OCI-LY1 (cell line): ENCODE measurements around the gene SH2B2.

Source experiments
- H2AFZ ChIP-seq: fragments of 200-600 bp; sonication (generic), shearing (Covaris generic); 2 replicates; pipeline ENCODE4 v1.6.0; 2014; ENCODE audit warnings: antibody characterized with exemption, mild to moderate bottlenecking, low read length
- H3F3A ChIP-seq: fragments of 200-600 bp; sonication (generic), shearing (Covaris generic); 2 replicates; pipeline ENCODE4 v1.6.0; 2014; ENCODE audit warnings: mild to moderate bottlenecking, antibody characterized with exemption, low read length, moderate library complexity; ENCODE audit not compliant: insufficient read depth
- H3K27ac ChIP-seq: fragments of 200-600 bp; sonication (generic); 2 replicates; pipeline ENCODE4 v1.5.1; 2014; ENCODE audit warnings: low read length, mixed run types, mild to moderate bottlenecking, low read depth; ENCODE audit not compliant: poor library complexity, severe bottlenecking
- H3K27me3 ChIP-seq: fragments of 200-600 bp; sonication (generic); 2 replicates; pipeline ENCODE4 v1.6.0; 2014; ENCODE audit warnings: antibody characterized with exemption, mild to moderate bottlenecking, low read length, moderate library complexity; ENCODE audit not compliant: insufficient read depth
- H3K36me3 ChIP-seq: fragments of 200-600 bp; sonication (generic); 2 replicates; pipeline ENCODE4 v1.6.1; 2014; ENCODE audit warnings: mild to moderate bottlenecking, antibody characterized with exemption, low read length, moderate library complexity, mixed read lengths; ENCODE audit not compliant: insufficient read depth
- H3K4me1 ChIP-seq: fragments of 200-600 bp; sonication (generic); 2 replicates; pipeline ENCODE4 v1.5.1; 2014; ENCODE audit warnings: mild to moderate bottlenecking, low read length, moderate library complexity; ENCODE audit not compliant: insufficient read depth, severe bottlenecking
- H3K4me2 ChIP-seq: fragments of 200-600 bp; sonication (generic), shearing (Covaris generic); 2 replicates; pipeline ENCODE4 v1.6.1; 2014; ENCODE audit warnings: low read length
- H3K4me3 ChIP-seq: fragments of 200-600 bp; sonication (generic); 2 replicates; pipeline ENCODE4 v1.5.1; 2014; ENCODE audit warnings: low read length, low read depth, mild to moderate bottlenecking, mixed read lengths; ENCODE audit not compliant: poor library complexity, severe bottlenecking
- H3K79me2 ChIP-seq: fragments of 200-600 bp; shearing (Covaris generic); 2 replicates; pipeline ENCODE4 v1.6.1; 2016; ENCODE audit warnings: mixed run types, low read length, mixed read lengths; ENCODE audit not compliant: insufficient read depth
- H3K9ac ChIP-seq: fragments of 200-600 bp; sonication (generic), shearing (Covaris generic); 2 replicates; pipeline ENCODE4 v1.6.1; 2014; ENCODE audit warnings: mild to moderate bottlenecking, low read length, mixed read lengths
- H3K9me2 ChIP-seq: fragments of 200-600 bp; sonication (generic), shearing (Covaris generic); 2 replicates; pipeline ENCODE4 v1.6.1; 2014; ENCODE audit warnings: low read depth, mild to moderate bottlenecking, low read length, mixed read lengths
- H3K9me3 ChIP-seq: fragments of 200-600 bp; shearing (Covaris generic); 2 replicates; pipeline ENCODE4 v1.6.1; 2014; ENCODE audit warnings: low read length, mixed read lengths
- H4K20me1 ChIP-seq: fragments of 200-600 bp; sonication (generic), shearing (Covaris generic); 2 replicates; pipeline ENCODE4 v1.6.0; 2016; ENCODE audit warnings: mild to moderate bottlenecking, low read length; ENCODE audit not compliant: insufficient read depth
- EZH2 ChIP-seq: fragments of 200-600 bp; sonication (generic), shearing (Covaris generic); IDR thresholded peaks from 2 replicates; pipeline ENCODE4 v1.8.0; 2017; ENCODE audit warnings: borderline replicate concordance, mixed run types, mild to moderate bottlenecking, antibody characterized with exemption, low read length, moderate library complexity, mixed read lengths
- TF ChIP-seq, protein P1 (sequence below): fragments of 200-600 bp; sonication (generic), shearing (Covaris generic); IDR thresholded peaks from 2 replicates; pipeline ENCODE4 v1.5.1; 2017; ENCODE audit warnings: mild to moderate bottlenecking, antibody characterized with exemption, low read length, moderate library complexity, mixed read lengths

The SH2B2 gene

DNA sequence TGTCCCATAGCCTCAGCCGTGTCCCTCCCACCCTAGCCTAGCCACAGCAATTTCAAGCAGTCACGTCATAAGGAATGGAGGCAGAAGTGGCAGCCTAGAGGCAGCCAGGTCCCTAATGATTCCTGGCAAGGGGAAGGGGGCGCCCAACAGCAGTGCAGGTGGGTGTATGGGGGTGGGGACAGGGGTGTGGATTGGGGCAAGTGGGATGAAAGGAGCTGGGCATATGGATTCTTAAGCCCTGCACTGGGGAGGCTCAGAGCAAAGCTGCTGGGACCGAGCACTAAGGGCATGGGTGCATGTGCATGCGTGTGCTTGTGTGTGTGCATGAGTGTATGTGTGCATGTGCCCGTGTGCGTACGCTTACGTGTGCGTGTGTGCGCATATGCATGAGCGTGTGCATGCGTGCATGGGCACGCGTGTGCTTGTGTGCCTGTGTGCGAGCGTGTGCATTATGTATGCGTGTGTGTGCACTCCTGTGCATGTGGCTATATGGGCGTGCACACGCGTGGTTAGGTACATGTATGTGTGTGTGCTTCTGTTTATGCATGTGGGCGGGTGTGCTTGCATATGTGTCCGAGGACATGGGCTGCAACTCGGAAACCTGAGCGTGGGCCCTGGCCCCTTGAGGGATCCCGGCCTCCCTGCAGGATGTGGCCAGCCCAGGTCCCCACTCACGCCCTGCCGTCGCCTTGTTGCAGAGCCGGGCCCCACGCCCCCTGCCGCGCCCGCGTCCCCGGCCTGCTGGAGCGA, 34.1 kb downstream of the SH2B2 start:
- Histone ChIP-seq H4K20me1 (no peaks in the 10 kb centered on the region), H3K36me3 (peaks cover 88% of the 10 kb centered on the region), H3K4me2 (peak overlapping the region; percentile 12; the same call in 1 of the 2 replicates), H3K9me3 (no peaks in the 10 kb centered on the region), H3K27me3 (no peaks in the 10 kb centered on the region), H3K9ac (peak overlapping the region; percentile 5; the same call in 1 of the 2 replicates), H3K27ac (peak overlapping the region; percentile 89), H3K9me2 (no peaks in the 10 kb centered on the region), H3K79me2 (no peaks in the 10 kb centered on the region), H3K4me3 (peak overlapping the region; percentile 1), H3F3A (no peaks in the 10 kb centered on the region), H2AFZ (no peak overlapping the region), H3K4me1 (peaks cover 87% of the 10 kb centered on the region)
- TF ChIP-seq, protein P1, sequence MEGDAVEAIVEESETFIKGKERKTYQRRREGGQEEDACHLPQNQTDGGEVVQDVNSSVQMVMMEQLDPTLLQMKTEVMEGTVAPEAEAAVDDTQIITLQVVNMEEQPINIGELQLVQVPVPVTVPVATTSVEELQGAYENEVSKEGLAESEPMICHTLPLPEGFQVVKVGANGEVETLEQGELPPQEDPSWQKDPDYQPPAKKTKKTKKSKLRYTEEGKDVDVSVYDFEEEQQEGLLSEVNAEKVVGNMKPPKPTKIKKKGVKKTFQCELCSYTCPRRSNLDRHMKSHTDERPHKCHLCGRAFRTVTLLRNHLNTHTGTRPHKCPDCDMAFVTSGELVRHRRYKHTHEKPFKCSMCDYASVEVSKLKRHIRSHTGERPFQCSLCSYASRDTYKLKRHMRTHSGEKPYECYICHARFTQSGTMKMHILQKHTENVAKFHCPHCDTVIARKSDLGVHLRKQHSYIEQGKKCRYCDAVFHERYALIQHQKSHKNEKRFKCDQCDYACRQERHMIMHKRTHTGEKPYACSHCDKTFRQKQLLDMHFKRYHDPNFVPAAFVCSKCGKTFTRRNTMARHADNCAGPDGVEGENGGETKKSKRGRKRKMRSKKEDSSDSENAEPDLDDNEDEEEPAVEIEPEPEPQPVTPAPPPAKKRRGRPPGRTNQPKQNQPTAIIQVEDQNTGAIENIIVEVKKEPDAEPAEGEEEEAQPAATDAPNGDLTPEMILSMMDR = no peak
- TF ChIP-seq EZH2 = no peak

DNA sequence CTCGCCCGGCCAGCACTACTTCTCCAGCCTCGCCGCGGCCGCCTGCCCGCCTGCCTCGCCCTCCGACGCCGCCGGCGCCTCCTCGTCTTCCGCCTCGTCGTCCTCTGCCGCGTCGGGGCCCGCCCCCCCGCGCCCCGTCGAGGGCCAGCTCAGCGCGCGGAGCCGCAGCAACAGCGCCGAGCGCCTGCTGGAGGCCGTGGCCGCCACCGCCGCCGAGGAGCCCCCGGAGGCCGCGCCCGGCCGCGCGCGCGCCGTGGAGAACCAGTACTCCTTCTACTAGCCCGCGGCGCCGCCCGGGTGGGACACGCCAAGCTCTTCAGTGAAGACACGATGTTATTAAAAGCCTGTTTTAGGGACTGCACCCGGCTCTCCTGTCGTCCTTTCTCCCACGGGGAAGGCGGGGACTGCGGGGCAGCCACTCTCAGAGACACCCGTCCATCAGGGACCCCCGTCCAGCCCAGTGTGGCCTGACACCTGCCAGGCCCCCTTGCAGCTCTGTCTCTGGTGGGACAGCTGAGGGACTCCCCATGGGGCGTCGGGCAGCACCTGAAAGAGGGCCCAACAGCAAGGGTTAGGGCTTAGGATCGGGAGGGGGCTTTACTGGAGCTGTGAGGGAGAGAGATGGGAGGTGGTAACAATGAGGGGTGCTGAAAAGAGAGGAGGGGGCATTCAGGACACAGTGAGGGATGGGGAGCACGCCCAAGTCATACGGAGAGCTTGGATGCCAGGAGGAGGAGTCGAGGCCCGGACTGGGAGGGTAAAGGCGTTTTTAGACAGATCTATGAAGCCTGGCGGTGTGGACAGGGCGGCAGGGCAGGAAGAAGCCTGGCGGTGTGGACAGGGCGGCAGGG, 34.9 kb downstream of the SH2B2 start:
- Histone ChIP-seq H3K9me3 (no peaks in the 10 kb centered on the region), H3K4me3 (peak overlapping the region; percentile 28), H3K9ac (peak overlapping the region; percentile 53), H3F3A (0 out of 2 replicates have a peak, but pooled peaks cover 3% of the 10 kb centered on the region), H3K79me2 (no peaks in the 10 kb centered on the region), H4K20me1 (no peaks in the 10 kb centered on the region), H3K4me2 (peak overlapping the region; percentile 56), H3K36me3 (peaks cover 94% of the 10 kb centered on the region), H3K4me1 (peaks cover 95% of the 10 kb centered on the region), H3K9me2 (no peaks in the 10 kb centered on the region), H2AFZ (no peak overlapping the region), H3K27ac (peak overlapping the region; percentile 89), H3K27me3 (no peaks in the 10 kb centered on the region)
- TF ChIP-seq, protein P1 = no peak
- TF ChIP-seq EZH2 = no peak

DNA sequence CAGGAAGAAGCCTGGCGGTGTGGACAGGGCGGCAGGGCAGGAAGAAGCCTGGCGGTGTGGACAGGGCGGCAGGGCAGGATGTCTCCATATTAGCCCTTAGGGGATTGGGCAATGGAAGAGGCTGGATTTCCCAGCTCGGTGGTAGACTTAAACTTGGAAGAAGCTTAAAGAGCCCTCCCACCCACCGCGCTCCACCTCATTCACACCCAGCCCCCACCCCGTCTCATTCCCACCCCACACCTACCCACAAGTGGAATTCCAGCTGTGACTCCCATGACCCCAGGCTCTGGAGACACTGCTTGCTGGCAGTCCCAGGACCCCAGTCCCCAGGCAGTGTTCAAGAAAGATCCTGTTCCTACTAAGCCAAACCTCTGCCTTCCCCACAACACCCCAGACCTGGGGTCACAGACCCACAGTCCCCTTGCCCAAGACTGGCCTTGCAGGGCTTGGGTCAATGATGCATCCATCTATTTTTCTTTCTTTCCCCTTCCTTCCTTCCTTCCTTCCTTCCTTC, 35.6 kb downstream of the SH2B2 start:
- Histone ChIP-seq H3K4me2 (peak overlapping the region; percentile 56; the same call in 1 of the 2 replicates), H3K4me1 (peaks cover 97% of the 10 kb centered on the region)

More for the DNA sequence above, 35.6 kb downstream of the SH2B2 start:
- Histone ChIP-seq H3F3A (0 out of 2 replicates have a peak, but pooled peaks cover 7% of the 10 kb centered on the region), H3K36me3 (peaks cover 94% of the 10 kb centered on the region), H3K9me2 (no peaks in the 10 kb centered on the region), H2AFZ (no peak overlapping the region), H4K20me1 (no peaks in the 10 kb centered on the region), H3K27me3 (no peaks in the 10 kb centered on the region), H3K79me2 (0 out of 2 replicates have a peak, but pooled peaks cover 3% of the 10 kb centered on the region), H3K9ac (peak overlapping the region; percentile 53; the same call in 1 of the 2 replicates), H3K27ac (peak overlapping the region; percentile 88), H3K4me3 (peak overlapping the region; percentile 28), H3K9me3 (no peaks in the 10 kb centered on the region)
- no peak for TF ChIP-seq EZH2
- TF ChIP-seq, protein P1 = no peak
